ENCODE measurements around the gene SRGAP1. TPM values are rescaled to one million over a fixed set of nuclear protein-coding genes. Genes with fewer than 3 reads are reported as not detected.

Gene SRGAP1
- total RNA-seq (ENCODE audit: low replicate concordance): 11.9 and 25.8 TPM in 2 replicates

DNA sequence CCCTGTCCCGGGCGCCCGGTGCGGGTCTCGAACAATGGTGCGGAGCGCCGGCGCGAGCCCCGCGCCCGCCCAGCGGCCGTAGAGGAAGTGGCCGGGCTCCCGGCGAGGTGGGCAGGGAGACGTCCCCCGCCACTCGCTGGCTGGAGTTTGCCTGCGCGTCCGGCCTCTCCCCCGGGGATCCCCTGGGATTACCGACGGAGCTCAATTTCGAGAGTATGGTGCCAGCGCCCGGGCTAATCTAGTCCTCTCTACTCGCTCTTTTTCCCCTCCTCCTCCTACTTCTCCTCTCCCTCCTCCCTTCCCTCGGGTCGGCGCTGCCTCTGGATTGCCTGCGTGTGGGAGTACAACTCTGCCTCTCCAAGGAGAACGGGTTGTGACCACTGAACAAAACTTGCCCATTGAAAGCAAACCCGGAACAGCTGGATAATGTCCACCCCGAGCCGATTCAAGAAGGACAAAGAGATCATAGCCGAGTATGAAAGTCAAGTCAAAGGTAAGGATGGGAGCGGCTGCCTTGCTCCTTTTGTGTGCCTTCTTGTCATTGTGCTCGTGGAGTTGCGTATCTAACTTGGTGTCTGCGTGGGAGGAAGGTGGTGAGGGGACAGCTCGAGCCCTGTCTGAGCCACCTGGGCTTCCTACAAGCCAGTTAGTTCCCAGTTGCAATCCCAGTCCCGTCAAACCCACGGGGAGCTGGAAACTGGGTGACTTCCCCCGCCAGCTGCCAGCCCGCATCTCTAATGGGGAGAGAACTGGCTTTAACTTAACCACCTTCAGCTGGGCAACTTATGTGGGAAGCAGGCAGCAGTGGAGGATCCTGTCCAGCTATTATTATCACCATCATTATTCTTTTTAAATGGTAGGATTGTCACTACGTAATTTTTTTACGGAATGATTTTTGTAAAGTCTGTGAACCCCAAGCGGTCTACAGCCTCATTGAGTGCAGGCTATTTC lies at the start of gene SRGAP1:
Gene SRGAP1 (plus strand): TSS at position 310 of the 951 bp plus-strand sequence. CDS start 117 bp downstream, at position 427.
- peak; percentile 87 for DNase-seq (ENCODE audit: low read depth)
- H3K4me3 ChIP-seq (ENCODE audit: low read depth, low read length): peak within 1 kb of the TSS; percentile 73
- TF ChIP-seq, protein P1, sequence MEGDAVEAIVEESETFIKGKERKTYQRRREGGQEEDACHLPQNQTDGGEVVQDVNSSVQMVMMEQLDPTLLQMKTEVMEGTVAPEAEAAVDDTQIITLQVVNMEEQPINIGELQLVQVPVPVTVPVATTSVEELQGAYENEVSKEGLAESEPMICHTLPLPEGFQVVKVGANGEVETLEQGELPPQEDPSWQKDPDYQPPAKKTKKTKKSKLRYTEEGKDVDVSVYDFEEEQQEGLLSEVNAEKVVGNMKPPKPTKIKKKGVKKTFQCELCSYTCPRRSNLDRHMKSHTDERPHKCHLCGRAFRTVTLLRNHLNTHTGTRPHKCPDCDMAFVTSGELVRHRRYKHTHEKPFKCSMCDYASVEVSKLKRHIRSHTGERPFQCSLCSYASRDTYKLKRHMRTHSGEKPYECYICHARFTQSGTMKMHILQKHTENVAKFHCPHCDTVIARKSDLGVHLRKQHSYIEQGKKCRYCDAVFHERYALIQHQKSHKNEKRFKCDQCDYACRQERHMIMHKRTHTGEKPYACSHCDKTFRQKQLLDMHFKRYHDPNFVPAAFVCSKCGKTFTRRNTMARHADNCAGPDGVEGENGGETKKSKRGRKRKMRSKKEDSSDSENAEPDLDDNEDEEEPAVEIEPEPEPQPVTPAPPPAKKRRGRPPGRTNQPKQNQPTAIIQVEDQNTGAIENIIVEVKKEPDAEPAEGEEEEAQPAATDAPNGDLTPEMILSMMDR (IDR thresholded peaks at IDR 0.05; ENCODE audit: insufficient read depth, low read length): peak; percentile 39

DNA sequence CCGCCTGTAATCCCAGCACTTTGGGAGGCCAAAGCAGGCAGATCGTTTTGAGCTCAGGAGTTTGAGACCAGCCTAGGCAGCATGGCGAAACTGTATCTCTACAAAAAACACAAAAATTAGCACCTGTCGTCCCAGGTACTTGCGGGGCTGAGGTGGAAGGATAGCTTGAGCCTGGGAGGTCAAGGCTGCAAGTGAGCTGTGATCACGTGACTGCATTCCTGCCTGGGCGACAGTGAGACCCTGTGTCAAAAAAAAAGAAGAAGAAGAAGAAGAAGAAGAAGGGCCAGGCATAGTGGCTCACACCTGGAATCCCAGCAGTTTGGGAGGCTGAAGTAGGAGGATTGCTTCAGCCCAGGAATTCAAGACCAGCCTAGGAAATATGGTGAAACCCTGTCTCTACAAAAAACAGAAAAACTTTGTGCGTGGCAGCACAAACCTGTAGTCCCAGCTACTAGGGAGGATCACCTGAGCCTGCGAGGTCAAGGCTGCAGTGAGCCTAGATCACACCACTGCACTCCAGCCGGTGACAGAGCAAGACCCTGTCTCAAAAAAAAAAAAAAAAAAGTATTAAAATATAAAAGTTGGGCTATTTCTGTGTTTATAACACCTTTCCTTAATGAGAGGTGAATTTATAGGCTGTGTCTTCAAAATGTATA lies 49.3 kb upstream of the SRGAP1 start:
- TF ChIP-seq, protein P1 (IDR thresholded peaks at IDR 0.05; ENCODE audit: insufficient read depth, low read length): no peak
- DNase-seq (ENCODE audit: low read depth): no peak
- H3K4me3 ChIP-seq (ENCODE audit: low read depth, low read length): no peak overlapping the region

DNA sequence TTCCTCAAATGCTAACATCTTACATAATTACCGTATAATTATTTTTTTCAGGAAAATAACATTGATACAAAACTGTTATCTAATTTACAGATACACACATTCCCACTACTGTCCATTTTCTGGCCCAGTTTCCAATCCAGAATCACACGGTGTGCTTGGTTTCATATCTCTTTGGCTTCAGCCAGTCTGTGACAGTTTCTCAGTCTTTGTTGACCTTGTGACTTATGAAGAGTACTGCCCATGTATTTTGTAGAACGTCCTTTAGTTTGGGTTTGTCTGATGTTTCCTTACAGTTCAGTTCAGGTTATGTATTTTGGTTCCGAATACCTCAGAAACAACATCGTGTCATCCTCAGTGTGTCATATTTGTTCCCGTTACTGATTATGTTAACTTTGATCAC lies 48.6 kb upstream of the SRGAP1 start:
- H3K4me3 ChIP-seq (ENCODE audit: low read depth, low read length): no peak overlapping the region
- DNase-seq (ENCODE audit: low read depth): no peak
- TF ChIP-seq, protein P1 (IDR thresholded peaks at IDR 0.05; ENCODE audit: insufficient read depth, low read length): no peak

DNA sequence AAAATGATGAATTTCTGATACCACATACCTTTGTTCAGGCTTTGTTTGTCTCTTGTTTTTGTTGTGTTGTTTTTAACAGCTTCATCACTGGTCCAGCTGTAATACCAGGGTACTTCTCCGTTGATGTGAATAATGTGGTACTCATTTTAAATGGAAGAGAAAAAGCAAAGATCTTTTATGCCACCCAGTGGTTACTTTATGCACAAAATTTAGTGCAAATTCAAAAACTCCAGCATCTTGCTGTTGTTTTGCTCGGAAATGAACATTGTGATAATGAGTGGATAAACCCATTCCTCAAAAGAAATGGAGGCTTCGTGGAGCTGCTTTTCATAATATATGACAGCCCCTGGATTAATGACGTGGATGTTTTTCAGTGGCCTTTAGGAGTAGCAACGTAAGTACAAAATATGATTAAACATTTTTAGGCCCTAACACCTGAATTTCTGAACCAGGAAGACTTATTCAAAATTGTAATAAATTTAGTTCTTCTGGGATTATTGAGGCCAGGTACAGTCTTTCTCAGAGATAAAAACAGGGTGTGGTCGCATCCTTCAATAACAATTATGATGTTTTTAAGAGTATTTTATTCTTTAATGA lies 42.4 kb upstream of the SRGAP1 start:
- TF ChIP-seq, protein P1 (IDR thresholded peaks at IDR 0.05; ENCODE audit: insufficient read depth, low read length): peak; percentile 57
- peak; percentile 56 for DNase-seq (ENCODE audit: low read depth)
- H3K4me3 ChIP-seq (ENCODE audit: low read depth, low read length): no peak overlapping the region

DNA sequence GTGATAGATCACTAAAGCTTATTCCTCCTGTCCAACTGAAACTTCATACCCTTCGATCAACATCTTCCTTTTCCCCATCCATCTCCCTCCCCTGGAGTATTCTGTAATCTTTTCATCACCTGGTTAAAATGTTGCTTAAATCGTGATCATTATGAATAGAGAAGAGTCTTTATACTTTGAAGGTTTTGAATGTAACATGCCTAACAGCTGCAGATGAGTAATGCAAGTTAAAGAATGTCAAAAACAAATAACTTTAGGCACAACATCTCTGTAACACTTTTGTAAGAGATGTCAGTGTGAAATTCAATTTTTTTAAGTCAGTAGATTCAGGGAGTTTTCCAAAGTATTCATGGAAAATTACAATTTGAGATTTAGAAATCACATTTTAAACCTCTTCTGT lies 39.8 kb upstream of the SRGAP1 start:
- no peak for DNase-seq (ENCODE audit: low read depth)
- TF ChIP-seq, protein P1 (IDR thresholded peaks at IDR 0.05; ENCODE audit: insufficient read depth, low read length): no peak
- H3K4me3 ChIP-seq (ENCODE audit: low read depth, low read length): no peak overlapping the region

DNA sequence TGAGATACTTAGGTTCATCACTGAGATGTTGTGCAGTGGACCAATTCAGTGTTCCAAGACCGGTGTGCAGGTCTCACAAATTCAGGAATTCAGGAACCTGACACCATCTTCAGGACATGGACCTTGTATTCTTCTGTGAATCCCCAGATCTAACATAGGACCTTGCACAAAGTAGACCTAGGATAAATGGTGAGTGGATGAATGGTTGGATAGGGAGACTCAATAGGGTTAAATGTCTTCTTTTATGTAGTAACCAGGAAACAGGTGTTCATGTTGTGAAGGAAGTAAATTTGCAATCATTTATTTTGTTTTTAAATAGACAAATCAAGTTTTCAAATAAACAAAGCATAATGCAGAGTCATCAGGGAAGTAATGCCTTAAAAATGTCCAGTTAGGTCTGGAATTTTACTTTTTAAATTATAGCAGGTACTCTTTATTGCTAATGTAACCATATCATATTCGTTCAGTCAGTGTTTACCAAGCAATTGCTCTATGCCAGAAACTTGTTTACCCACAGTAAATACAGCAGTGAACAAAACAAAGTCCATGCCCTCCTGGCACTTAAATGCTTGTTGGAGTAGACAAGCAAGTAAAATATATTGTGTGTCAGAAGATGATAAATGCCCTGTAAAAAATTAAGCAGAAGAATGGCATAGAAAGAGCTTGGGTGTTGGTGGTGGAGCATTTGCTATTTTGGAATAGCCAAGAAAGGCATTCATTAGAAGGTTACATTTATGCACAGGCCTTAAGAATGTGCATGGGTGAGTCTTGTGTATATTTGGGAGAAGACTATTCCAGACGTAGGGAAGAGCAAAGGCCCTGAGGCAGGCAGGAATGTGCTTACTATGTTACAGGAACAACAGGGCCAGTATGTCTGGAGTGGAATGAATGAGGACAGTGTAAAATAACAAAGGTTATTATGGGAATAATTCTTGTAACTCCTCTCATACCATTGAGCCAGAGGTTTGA lies 38.5 kb upstream of the SRGAP1 start:
- TF ChIP-seq, protein P1 (IDR thresholded peaks at IDR 0.05; ENCODE audit: insufficient read depth, low read length): no peak
- DNase-seq (ENCODE audit: low read depth): no peak
- H3K4me3 ChIP-seq (ENCODE audit: low read depth, low read length): no peak overlapping the region
